HepG2 (cell line): ENCODE measurements around the gene TPRA1. TPM values are rescaled to one million over a fixed set of nuclear protein-coding genes. Genes with fewer than 3 reads are reported as not detected.

Experiments
- ATAC-seq: fragments of 200-7000 bp; cut with Tn5 transposase; 3 replicates; pipeline ENCODE4 v1.9.1; 2020; ENCODE audit warnings: mild to moderate bottlenecking, moderate library complexity
- BruUV-seq: library from RNA; stranded (reverse); fragments of 400-500 nt; replicated peaks from 2 replicates; lab custom pipeline; 2021; lab: Mats Ljungman, UMichigan
- CTCF ChIA-PET: fragments of 300-600 bp; formaldehyde crosslinking; extraction: SDS; loops from one replicate; lab custom pipeline; 2021; ENCODE audit warnings: low total read pairs, inconsistent platforms, low intra/inter-chr PET ratio; lab: Yijun Ruan, JAX
- POLR2A ChIA-PET: fragments of 350-600 bp; sonication (Branson Sonifier 250); formaldehyde crosslinking; loops from one replicate; lab custom pipeline; 2020; ENCODE audit warnings: antibody characterized with exemption, inconsistent platforms; lab: Yijun Ruan, JAX
- DNase-seq: peaks from one replicate; pipeline ENCODE4 v3.0.0-alpha.2; 2015; ENCODE audit warnings: low spot score
- FAIRE-seq: peaks from 3 replicates; lab custom pipeline; 2011; peaks lifted over from hg19 to GRCh38; lab: Jason Lieb, UNC
- H2AFZ ChIP-seq: one replicate; pipeline ENCODE4 v1.6.1; 2011; ENCODE audit warnings: low read length, inconsistent platforms
- H3K27ac ChIP-seq: fragments of 300-600 bp; 3 replicates; pipeline ENCODE4 v1.8.0; 2011; ENCODE audit warnings: mixed run types, mild to moderate bottlenecking, mixed read lengths, low read length, inconsistent platforms; ENCODE audit not compliant: insufficient read depth; ENCODE audit errors: extremely low read length
- H3K27me3 ChIP-seq, 2 experiments: fragments of 200-600 bp in 1 of 2; 2 replicates in 1 of 2; 3 replicates in 1 of 2; pipeline versions ENCODE4 v1.6.0 to v1.8.0; 2011; ENCODE audit warnings: low read length in 2 of 2, mild to moderate bottlenecking in 2 of 2, moderate library complexity in 2 of 2, inconsistent platforms in 1 of 2; ENCODE audit not compliant: insufficient read depth in 2 of 2, control insufficient read depth in 1 of 2
- H3K36me3 ChIP-seq, 2 experiments: fragments of 200-600 bp in 1 of 2; replicated peaks in 1 of 2; 2 replicates in 1 of 2; 3 replicates in 1 of 2; pipeline versions ENCODE4 v1.5.1 to v1.8.0; 2011; ENCODE audit warnings: low read length in 2 of 2, inconsistent platforms in 1 of 2; ENCODE audit not compliant: insufficient read depth in 2 of 2, control insufficient read depth in 1 of 2
- H3K4me1 ChIP-seq: 2 replicates; pipeline ENCODE4 v1.5.1; 2012; ENCODE audit warnings: low read length, inconsistent platforms; ENCODE audit not compliant: insufficient read depth
- H3K4me2 ChIP-seq: 2 replicates; pipeline ENCODE4 v1.6.0; 2011; ENCODE audit warnings: low read depth, low read length, inconsistent platforms
- H3K4me3 ChIP-seq, 3 experiments: fragments of 200-600 bp in 1 of 3; sonication (generic), shearing (Covaris generic) in 1 of 3; replicated peaks in 1 of 3; 2 replicates each; pipeline ENCODE4 v1.5.1; 2011 to 2016; ENCODE audit warnings: low read length in 3 of 3, inconsistent platforms in 2 of 3, low read depth in 2 of 3, mild to moderate bottlenecking in 2 of 3, control low read depth in 1 of 3, mixed read lengths in 1 of 3; ENCODE audit not compliant: insufficient read depth in 1 of 3
- H3K79me2 ChIP-seq: one replicate; pipeline ENCODE4 v1.6.1; 2011; ENCODE audit warnings: low read length, inconsistent platforms; ENCODE audit not compliant: insufficient read depth
- H3K9ac ChIP-seq: 2 replicates; pipeline ENCODE4 v1.6.0; 2011; ENCODE audit warnings: mild to moderate bottlenecking, low read depth, low read length, inconsistent platforms; ENCODE audit not compliant: insufficient read depth
- H3K9me3 ChIP-seq: 2 replicates; pipeline ENCODE4 v1.5.1; 2012; ENCODE audit warnings: mild to moderate bottlenecking, low read length
- H4K20me1 ChIP-seq: 2 replicates; pipeline ENCODE4 v1.6.0; 2011; ENCODE audit warnings: inconsistent platforms, mild to moderate bottlenecking, low read length, moderate library complexity; ENCODE audit not compliant: insufficient read depth
- ARID5B ChIP-seq: IDR thresholded peaks from 2 replicates; pipeline ENCODE4 v1.4.0; 2020; ENCODE audit warnings: mild to moderate bottlenecking, missing genetic modification reagents
- DNMT1 ChIP-seq: sonication (generic); formaldehyde crosslinking; IDR thresholded peaks from 2 replicates; pipeline ENCODE4 v1.5.1; 2020; ENCODE audit warnings: mild to moderate bottlenecking, missing genetic modification reagents
- GABPB1 ChIP-seq: IDR thresholded peaks from 2 replicates; pipeline ENCODE4 v1.6.1; 2016; ENCODE audit warnings: mild to moderate bottlenecking, missing genetic modification reagents, moderate library complexity, missing compliant biosample characterization
- HDAC2 ChIP-seq: sonication (generic); formaldehyde crosslinking; IDR thresholded peaks from 2 replicates; pipeline ENCODE4 v1.4.0; 2020; ENCODE audit warnings: missing genetic modification reagents
- MTA1 ChIP-seq: sonication (generic); formaldehyde crosslinking; IDR thresholded peaks from 2 replicates; pipeline ENCODE4 v1.4.0; 2020; ENCODE audit warnings: missing genetic modification reagents, mild to moderate bottlenecking, borderline replicate concordance
- NR3C1 ChIP-seq: sonication (generic); formaldehyde crosslinking; IDR thresholded peaks from 2 replicates; pipeline ENCODE4 v1.4.0; 2020; ENCODE audit warnings: missing genetic modification reagents
- RAD51 ChIP-seq: fragments of 450-650 bp; IDR thresholded peaks from 2 replicates; pipeline ENCODE4 v1.6.1; 2016; ENCODE audit warnings: borderline replicate concordance
- SMAD9 ChIP-seq: sonication (generic); formaldehyde crosslinking; IDR thresholded peaks from 2 replicates; pipeline ENCODE4 v1.5.1; 2020; ENCODE audit warnings: mild to moderate bottlenecking, missing genetic modification reagents
- ZNF501 ChIP-seq: sonication (generic); formaldehyde crosslinking; IDR thresholded peaks from 2 replicates; pipeline ENCODE4 v1.5.1; 2020; ENCODE audit warnings: mild to moderate bottlenecking, moderate library complexity, missing genetic modification reagents
- WGBS: methylation state at CpG from one replicate; pipeline ENCODE4 v1.1.6; 2017; ENCODE audit warnings: low lambda C conversion rate; 5-methylcytosine and 5-hydroxymethylcytosine counted together
- in situ Hi-C: cut with HindIII; loops from 2 replicates; pipeline ENCODE4 v1.10.0; 2017; ENCODE audit warnings: low pct_unique_long_range_greater_than_20kb; ENCODE audit not compliant: extremely low pct_ligation_motif_present
- intact Hi-C: fragments of 100-400 bp; cut with micrococcal nuclease; formaldehyde crosslinking; loops from one replicate; pipeline ENCODE4 v1.10.0; 2022; ENCODE audit not compliant: unreplicated experiment
- polyA plus RNA-seq, 8 experiments: library from polyadenylated mRNA; depleted of rRNA in 3 of 8; stranded (reverse) in 7 of 8; unstranded in 1 of 8; fragments of >200 nt; fragmentation: Illumina TruSeq in 4 of 8; extraction: Trizol in 4 of 8; gene quantifications; 2 replicates each; pipeline versions ENCODE4 v1.2.1 to v1.2.3, GENCODE V29; 2011 to 2016; ENCODE audit warnings: low read depth in 4 of 8, missing spikeins in 1 of 8, mixed read lengths in 1 of 8; ENCODE audit not compliant: insufficient read depth in 1 of 8
- total RNA-seq, 5 experiments: library from RNA; depleted of rRNA; stranded (reverse); fragments of >200 nt; fragmentation: Illumina TruSeq; extraction: Trizol; gene quantifications; 2 replicates each; pipeline ENCODE4 v1.2.3, GENCODE V29; 2016; ENCODE audit warnings: low read depth in 1 of 5
- TF ChIP-seq, protein P1 (sequence below): IDR thresholded peaks from 2 replicates; pipeline ENCODE4 v1.6.1; 2016; ENCODE audit warnings: control low read depth

TPRA1 gene
- total and polyA plus RNA-seq, 2 of the 13 experiments (the other 11 are each of a cell fraction or from before 2014, with no cell fraction given), result 25.4 to 25.8 TPM

DNA sequence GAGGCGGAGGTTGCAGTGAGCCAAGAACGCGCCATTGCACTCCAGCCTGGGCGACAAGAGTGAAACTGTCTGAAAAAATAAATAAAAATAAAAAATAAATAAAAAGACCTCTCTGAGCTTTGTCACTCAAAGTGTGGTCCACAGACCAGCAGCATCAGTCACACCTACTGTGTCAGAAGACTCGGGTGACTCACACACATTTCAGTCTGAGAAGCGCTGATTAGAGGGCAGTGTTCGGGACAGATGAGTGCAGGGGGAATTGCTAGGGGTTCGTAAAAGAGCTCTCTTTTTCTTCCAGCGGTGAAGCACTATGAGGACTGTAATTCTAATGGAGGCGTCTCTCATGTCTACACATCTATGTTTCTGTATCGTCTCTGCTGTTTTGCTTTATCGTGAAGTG is 44.1 kb upstream of the TPRA1 start:
- ChIA-PET POLR2A (no interaction called here), CTCF (interaction anchor here (0.7 kb wide), 1 partner anchor 443 kb away, joined by 3 read pairs; no protein-coding TSS in a partner anchor)
- Histone ChIP-seq H3K9ac (no peak overlapping the region), H2AFZ (no peak overlapping the region), H3K79me2 (no peaks in the 10 kb centered on the region), H3K4me2 (no peak overlapping the region), H3K27me3 (no peaks in the 10 kb centered on the region), H3K4me3 (no peak overlapping the region), H3K27ac (no peak overlapping the region), H3K9me3 (no peaks in the 10 kb centered on the region), H4K20me1 (no peaks in the 10 kb centered on the region), H3K4me1 (peaks cover 11% of the 10 kb centered on the region), H3K36me3 (peaks cover 0 to 3% of the 10 kb centered on the region in 2 experiments; a peak in 1 of 5 replicates)
- intact Hi-C loops, result no loop called here
- no peak for FAIRE-seq
- no peak for ATAC-seq
- in situ Hi-C loops, result no loop called here
- no TSS peak for BruUV-seq
- WGBS, result 93% methylated on average over 12 of the region's 12 CpGs
- no peak for TF ChIP-seq MTA1 (CRISPR knock-in tag)
- TF ChIP-seq, protein P1, sequence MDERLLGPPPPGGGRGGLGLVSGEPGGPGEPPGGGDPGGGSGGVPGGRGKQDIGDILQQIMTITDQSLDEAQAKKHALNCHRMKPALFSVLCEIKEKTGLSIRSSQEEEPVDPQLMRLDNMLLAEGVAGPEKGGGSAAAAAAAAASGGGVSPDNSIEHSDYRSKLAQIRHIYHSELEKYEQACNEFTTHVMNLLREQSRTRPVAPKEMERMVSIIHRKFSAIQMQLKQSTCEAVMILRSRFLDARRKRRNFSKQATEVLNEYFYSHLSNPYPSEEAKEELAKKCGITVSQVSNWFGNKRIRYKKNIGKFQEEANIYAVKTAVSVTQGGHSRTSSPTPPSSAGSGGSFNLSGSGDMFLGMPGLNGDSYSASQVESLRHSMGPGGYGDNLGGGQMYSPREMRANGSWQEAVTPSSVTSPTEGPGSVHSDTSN, result no peak
- TF ChIP-seq NR3C1 (CRISPR knock-in tag), result no peak
- TF ChIP-seq RAD51, result no peak
- TF ChIP-seq ARID5B (CRISPR knock-in tag), result no peak
- no peak for TF ChIP-seq DNMT1 (CRISPR knock-in tag)
- TF ChIP-seq GABPB1 (CRISPR knock-in tag), result no peak
- no peak for TF ChIP-seq SMAD9 (CRISPR knock-in tag)
- TF ChIP-seq ZNF501 (CRISPR knock-in tag), result no peak
- TF ChIP-seq HDAC2, result no peak
- no peak for DNase-seq
